GM18505 (cell line): ENCODE results near the gene TMEM151B.
"Not testable (repeated sequence)": the region's sequence is repeated elsewhere in the genome, so short reads cannot be mapped to it uniquely, and the experiment has no call there.

Experiments
- ATAC-seq: cut with Tn5 transposase; IDR thresholded peaks from one replicate; pipeline ENCODE4 v1.9.1; 2021; ENCODE audit not compliant: unreplicated experiment
- POLR2A ChIP-seq: IDR thresholded peaks from 4 replicates; pipeline ENCODE4 v1.6.1; 2011; ENCODE audit warnings: borderline replicate concordance; ENCODE audit not compliant: insufficient read depth, insufficient read length; ENCODE audit errors: extremely low read depth

Gene TMEM151B

DNA sequence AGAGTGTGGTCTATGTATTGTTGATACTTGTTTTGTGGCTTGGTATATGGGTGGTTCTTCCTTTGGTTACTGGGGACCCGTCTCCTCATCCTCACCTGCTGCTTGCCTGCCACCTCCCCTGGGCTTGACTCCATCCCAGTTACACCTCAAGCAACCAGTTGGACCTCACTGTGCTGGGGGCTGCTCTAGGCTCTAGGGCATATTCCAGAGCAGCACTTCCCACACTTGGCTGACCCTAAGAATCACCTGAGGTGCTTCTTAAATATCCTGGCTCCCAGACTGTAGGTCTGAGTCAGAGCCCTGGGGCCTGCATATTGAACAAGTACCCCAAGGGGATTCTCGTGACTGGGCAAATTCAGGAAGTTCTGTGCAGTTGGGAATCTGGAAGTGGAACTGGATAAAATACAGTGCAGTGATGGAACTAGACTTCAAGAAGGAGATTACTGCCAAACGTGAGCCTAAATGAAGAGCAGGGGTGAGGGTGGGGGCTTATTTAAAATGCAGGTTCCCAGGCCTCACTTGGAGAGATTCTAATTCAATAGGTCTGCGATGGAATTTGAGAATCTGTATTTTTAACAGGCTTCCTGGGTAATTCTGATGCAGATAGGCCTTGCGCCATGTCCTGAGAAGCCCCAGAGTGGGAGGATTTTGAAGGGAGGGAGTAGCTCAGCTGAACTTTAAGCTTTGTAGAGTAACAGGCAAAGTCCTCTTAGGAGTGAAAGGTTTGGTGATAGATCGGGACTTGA is 79.8 kb downstream of the TMEM151B start:
- no peak for TF ChIP-seq POLR2A
- ATAC-seq = no peak

DNA sequence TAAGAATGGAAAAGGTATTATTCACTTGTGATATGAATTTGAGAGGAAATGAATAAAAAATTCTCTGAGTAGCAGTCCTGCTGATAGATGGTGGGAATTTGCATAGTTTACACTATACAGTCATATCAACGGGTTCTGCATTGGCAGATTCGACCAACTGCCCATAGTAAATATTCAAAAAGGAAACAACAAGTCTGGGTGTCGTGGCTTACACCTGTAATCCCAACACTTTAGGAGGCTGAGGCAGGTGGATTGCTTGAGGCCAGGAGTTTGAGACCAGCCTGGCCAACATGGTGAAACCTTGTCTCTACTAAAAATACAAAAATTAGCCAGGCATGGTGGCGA is 80.4 kb downstream of the TMEM151B start:
- ATAC-seq = not testable (repeated sequence)

DNA sequence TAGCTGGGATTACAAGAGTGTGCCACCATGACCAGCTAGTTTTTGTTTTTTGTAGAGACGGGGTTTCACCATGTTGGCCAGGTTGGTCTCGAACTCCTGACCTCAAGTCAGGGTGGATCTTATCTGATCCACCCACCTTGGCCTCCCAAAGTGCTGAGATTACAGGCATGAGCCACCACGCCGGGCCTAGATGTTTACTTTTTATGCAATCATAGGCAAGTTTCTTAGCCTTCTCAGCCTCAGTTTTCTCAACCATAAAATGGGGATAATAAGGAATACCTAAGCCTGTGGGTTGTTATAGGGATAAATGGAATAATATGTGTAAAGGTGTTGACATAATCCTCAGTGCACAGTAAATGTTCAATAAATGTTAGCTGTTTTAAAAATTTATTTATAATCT is 82.0 kb downstream of the TMEM151B start:
- no peak for TF ChIP-seq POLR2A
- ATAC-seq = no peak

GRCh38 chr6:44353336-44353735 is 83.1 kb downstream of the TMEM151B start:
- no peak for TF ChIP-seq POLR2A
- no peak for ATAC-seq

DNA sequence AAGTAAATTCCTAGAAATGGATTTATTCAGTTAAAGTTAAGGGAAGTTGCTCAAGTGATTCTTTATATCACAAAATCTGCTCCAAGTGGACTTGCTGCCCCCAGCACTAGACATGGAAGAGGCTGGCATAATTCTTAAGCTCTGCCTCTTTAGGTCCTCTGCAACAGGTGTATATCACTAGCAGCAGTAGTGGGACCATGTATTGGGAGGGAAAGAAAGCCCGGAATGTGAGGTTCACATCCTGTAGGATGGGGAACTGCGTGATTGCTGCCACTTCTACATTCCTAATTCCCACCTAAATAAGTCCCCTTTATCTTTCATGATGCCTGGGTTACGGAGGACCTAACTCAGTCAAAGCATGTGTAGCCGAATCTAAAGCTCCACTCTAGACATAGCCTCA is 85.4 kb downstream of the TMEM151B start:
- no peak for TF ChIP-seq POLR2A
- ATAC-seq = no peak

- TF ChIP-seq POLR2A = no peak
- ATAC-seq = no peak
Observed at GRCh38 chr6:44356487-44356886, 86.2 kb downstream of the TMEM151B start.
